HG02938 (cell line): ENCODE measurements around the gene ZNF765.
"Not testable (repeated sequence)": the region's sequence is repeated elsewhere in the genome, so short reads cannot be mapped to it uniquely, and the experiment has no call there.

Source experiments
- ATAC-seq: cut with Tn5 transposase; IDR thresholded peaks from one replicate; pipeline ENCODE4 v1.9.1; 2021; ENCODE audit warnings: mild to moderate bottlenecking, moderate library complexity; ENCODE audit not compliant: unreplicated experiment

Gene ZNF765

DNA sequence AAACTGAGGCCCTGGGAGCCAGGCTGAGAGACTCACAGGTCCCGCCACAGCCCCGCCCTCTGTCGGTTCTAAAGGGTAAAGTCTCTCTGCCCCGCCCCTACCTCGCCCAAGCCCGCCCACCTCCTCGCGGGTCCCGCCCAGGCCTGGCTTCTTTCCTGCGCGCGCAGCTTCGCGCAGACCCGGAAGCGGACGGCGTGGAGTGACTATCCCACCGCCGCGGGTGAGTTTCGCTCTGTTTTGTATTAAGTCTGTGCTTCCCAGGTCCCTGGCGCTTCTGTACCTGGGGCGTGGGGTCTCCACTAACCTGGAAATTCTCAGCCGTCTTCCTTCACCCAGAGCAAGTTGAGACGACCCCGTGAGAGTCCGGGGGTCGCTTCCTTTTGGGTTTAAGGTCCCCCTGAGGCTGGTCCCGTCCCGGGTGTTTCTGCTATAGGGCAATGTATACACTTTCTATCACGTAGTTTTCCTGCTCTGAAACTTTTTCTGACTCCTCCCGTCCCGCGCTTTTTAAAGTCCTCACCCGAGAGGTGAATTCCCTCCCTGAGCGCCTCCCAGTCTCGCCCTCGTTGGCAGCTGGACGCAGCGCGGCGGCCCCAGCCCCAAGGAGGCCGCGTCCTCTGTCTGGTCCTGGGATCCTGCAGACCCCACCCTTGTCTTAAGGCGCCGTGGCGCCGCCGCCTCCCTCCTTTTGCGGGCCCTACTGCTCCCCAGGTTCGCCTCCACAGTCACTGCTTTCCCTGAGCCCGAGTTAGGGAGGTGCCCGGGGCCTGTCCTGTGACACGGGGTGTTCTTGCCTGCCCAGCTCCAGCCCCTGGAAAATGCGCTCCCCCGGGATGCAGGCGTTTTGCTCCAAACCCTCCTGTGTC lies at the start of gene ZNF765:
ZNF765 (plus strand) TSS at position 176 of the 866 bp plus-strand sequence. CDS start 2,867 bp downstream, outside the sequence.
- ATAC-seq, result peak; percentile 83

DNA sequence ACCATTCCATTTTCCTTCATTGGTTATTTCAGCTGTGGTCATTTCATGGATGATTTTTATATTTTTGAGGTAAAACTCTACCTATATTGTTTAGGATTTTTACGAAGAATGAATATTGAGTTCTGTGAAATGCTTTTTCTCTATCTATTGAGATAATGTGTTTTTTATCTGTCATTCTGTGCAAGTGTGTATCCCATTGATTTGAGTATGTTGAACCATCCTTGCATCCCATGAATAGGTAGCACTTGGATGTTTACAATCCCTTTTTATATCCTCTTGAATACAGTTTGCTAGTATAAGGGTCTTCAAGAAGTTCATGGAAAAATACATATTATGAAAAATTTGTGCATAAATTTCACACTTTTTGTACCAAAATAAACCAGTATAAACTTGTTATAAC lies 39.2 kb upstream of the ZNF765 start:
- ATAC-seq, result no peak

GRCh38 chr19:53357821-53358581 lies 36.9 kb upstream of the ZNF765 start:
- no peak for ATAC-seq

DNA sequence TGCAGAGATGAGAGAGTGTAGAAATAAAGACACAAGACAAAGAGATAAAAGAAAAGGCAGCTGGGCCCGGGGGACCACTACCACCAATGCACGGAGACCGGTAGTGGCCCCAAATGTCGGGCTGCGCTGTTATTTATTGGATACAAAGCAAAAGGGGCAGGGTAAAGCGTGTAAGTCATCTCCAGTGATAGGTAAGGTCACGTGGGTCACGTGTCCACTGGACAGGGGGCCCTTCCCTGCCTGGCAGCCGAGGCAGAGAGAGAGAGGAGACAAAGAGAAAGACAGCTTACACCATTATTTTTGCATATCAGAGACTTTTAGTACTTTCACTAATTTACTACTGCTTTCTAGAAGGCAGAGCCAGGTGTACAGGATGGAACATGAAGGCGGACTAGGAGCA lies 34.9 kb upstream of the ZNF765 start:
- not testable (repeated sequence) for ATAC-seq

DNA sequence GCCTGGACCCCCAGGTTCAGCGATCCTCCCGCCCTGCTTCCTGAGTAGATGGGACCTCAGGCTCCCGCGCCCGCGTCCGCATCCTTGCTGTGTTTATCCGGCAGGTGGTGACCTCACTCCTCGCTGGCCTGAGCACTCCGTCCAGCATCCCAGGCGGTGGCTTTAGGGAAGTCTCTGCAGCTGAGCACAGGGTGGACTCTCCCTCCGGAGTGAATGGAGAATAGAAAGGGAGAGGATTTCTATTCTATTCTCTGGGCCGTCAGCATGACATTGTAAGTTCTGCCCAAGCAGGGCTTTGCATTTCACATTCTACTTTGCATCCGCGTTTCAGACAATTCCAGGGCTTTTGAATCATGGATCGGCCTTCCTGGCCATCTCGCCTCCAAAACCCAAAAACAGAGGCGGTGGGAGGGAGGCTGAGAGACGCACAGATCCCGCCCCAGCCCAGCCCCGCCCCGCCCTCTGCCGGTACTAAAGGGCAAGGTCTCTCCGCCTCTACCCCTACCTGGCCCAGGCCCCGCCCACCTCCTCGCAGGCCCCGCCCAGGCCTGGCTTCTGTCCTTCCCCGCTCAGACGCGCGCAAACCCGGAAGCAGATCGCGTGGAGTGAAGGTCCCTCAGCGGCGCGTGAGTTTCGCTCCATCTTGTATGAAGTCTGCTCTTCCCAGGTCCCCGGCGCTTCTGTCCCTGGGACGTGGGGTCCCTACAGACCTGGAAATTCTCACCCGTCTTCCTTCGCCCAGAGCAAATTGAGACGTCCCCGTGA lies 29.6 kb upstream of the ZNF765 start, which contains the start of gene ZNF525:
ZNF525 (plus strand) TSS at position 572 of the 765 bp plus-strand sequence. CDS start 6,577 bp downstream, outside the sequence.
- ATAC-seq, result peak; percentile 99

- ATAC-seq, result peak; percentile 45
Observed at GRCh38 chr19:53365899-53366493, 29.0 kb upstream of the ZNF765 start.

GRCh38 chr19:53372196-53372595 lies 22.8 kb upstream of the ZNF765 start:
- ATAC-seq, result no peak

GRCh38 chr19:53374288-53374687 lies 20.7 kb upstream of the ZNF765 start:
- ATAC-seq, result no peak

GRCh38 chr19:53374743-53375142 lies 20.2 kb upstream of the ZNF765 start:
- no peak for ATAC-seq

DNA sequence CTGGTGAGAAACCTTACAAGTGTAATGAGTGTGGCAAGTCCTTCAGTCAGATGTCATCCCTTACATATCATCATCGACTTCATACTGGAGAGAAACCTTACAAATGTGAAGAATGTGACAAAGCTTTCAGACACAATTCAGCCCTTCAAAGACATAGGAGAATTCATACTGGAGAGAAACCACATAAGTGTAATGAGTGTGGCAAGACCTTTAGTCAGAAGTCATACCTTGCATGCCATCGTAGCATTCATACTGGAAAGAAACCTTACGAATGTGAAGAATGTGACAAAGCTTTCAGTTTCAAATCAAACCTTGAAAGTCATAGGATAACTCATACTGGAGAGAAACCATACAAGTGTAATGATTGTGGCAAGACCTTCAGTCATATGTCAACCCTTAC lies 13.6 kb upstream of the ZNF765 start:
- ATAC-seq, result no peak

DNA sequence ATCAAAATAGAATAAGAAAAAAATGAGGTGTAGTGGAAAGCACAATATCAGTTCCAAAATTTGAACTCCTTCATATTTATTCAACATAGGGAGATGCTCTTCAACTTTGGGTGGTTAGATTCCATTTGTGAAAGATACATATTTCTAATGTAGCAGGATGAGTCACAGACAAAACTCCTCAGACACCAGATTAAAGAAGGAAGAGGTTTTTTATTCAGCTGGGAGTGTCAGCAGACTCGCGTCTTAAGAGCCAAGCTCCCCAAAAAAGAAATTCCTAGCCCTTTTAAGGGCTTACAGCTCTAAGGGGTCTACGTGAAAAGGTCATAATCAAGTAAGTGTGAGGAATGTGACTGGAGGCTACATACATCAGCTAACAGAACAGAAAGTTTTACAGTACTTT lies 6.8 kb upstream of the ZNF765 start:
- no peak for ATAC-seq

DNA sequence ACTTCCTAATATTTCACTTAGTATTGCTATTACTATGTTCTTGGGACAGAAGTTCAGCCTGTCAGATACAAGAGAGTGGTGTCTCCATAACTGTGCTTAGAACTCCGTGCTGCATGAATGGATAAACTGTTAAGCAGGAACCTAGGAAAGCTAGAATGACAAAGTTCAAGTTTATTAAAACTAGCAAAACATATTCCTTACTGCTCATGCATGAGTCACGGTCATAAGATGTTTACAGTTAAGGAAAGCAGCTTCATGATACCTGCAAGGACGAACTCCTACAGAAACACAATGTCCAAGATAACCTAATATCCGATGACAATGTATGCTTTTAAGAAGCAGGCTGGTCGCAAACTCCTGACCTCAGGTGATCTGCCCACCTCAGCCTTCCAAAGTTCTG lies 6.0 kb upstream of the ZNF765 start:
- ATAC-seq, result no peak

DNA sequence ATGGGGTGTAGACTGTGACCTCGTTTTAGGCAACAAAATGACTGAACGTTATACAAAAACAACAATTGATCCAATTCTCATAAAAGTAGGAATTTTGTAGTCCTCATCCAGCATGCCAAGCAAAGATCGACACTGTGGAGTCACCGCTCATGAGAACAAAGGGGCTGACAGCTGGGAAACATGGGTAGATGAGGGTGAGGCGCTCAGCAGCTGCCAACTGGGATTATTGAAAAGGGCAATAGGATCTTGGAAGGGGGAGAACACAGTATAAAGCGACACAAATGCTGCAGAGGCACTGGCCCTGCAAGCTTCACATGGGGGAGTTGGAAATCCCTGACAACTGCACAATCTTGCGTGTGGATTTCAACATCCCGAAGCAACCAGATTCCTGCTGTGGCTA lies 5.4 kb upstream of the ZNF765 start:
- no peak for ATAC-seq

DNA sequence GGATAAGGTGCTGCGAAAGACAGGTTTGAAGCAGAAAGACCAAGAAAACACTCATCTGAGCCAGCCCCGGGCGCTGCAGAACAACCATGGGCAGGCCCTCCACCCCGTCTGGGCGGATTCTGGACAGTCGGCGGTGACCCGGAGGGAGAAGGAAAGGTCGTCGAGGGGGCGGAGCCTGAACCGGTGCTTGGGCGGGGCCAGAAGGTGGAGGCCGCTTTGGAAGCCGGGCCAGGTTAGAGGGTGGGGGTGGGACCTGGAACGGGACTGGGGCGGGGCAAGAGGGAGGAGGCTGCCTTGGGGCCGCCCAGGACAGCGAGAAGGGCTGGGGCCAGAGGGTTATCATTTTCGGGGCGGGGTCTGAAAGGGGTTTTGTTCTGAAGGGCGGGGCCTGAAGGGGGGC lies 5.0 kb upstream of the ZNF765 start:
- ATAC-seq, result no peak

- ATAC-seq, result no peak
Observed at GRCh38 chr19:53394522-53394973, 401 bp upstream of the ZNF765 start.

DNA sequence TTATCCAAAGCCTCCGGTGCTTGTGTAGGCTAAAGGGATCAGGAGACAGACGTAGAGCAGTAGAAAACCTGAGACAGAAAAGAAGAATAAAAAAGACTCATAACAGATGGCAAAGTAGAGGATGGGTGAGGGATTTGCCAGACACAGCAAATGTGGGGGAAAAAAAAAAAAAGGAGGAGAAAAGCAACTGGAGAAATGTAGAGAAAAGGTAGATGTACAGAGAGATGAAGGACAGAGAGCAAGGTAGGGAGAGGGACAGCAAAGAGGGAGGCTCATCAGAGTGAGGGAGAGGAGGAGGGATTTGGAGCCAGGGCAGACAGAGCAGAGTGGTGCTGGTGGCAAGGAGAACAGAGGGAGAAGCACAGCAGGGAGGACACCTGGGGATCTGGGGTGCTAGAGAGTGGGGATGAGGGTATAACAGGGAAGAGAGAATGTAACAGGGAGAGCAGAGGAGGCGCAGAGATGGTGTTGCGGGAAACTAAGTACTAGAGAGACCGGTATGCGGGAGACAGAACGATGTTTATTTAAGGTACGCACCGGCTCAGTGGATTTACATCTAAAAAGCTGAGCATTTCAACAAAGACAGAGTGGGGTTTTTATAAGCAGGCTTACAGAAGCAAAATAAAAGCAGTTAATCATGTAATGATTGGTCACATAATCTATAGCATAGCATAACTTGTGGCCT lies 1.0 kb downstream of the ZNF765 start:
- not testable (repeated sequence) for ATAC-seq

- no peak for ATAC-seq
Observed at GRCh38 chr19:53396525-53396868, 1.5 kb downstream of the ZNF765 start.

DNA sequence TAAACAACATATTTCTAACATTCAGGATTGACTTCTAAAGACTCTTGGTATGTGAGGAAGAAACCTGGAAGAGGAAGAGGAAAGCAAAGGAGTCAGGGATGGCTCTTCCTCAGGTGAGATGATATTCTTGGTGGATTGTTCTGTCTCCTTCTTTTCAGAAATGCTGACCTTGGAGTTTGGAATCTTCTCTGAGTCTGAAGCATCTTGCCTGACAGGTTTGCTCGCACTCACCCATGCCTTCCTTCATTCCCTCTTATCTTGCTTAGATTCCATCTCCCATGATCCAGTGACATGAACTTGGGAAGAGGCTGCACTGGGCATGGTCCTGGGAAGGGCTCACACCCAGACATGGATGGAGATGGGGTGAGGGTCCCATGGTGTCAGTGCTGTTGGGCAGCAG lies 3.0 kb downstream of the ZNF765 start:
- ATAC-seq, result not testable (repeated sequence)

GRCh38 chr19:53409505-53410204 lies 14.7 kb downstream of the ZNF765 start:
- no peak for ATAC-seq
